Renal cortical epithelial cell (primary cell): ENCODE measurements around the gene TIAM2. TPM values are rescaled to one million over a fixed set of nuclear protein-coding genes. Genes with fewer than 3 reads are reported as not detected.
"Not testable (repeated sequence)": the region's sequence is repeated elsewhere in the genome, so short reads cannot be mapped to it uniquely, and the experiment has no call there.

Source experiments
- DNase-seq: peaks from one replicate; pipeline ENCODE4 v3.0.0-alpha.2; 2011; ENCODE audit warnings: low read depth
- total RNA-seq: library from RNA; depleted of rRNA; stranded (reverse); fragments of >200 nt; gene quantifications from 2 replicates; pipeline ENCODE4 v1.2.3, GENCODE V29; 2014

TIAM2 gene
- total RNA-seq, 1 donor from 2014 or later, result 10.8 TPM

DNA sequence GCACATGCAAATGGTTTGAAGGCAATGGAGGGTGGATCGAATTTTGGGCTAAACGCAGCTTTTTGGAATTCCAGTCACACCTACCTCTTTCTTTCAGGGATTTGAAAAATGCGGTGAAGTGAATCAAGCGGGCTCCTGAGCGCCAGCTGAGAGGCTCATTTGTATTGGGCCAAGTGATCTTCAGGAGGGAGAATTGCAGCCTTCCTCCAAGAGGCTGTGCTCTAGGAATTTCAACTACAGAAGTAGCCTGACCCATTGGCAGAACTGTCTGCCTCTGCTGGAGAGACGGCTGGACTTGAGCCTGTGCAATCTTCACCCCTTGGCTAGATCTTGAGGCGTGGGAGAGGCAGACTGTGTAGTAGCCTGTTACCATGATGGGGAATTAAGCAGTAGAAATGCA, 5.7 kb upstream of the TIAM2 start:
- DNase-seq, result no peak

- DNase-seq, result no peak
Observed at GRCh38 chr6:154991207-154991606, 3.9 kb upstream of the TIAM2 start.

DNA sequence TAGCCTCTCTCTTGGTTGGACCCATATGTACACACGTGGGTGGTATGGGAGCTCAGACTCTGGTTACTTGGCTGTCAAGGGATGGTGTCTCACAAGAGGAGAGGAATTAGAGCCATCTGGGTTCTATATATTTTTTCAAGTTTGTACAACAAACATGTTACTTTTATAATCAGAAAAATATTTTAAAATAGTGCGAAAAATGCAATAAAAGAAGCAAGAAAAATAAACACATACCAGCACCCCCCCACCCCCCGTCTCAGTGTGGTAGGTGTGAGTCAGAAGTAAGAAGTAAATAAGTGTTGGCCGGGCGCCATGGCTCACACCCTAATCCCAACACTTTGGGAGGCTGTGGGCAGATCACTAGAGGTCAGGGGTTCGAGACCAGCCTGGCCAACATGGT, 2.1 kb upstream of the TIAM2 start:
- DNase-seq, result peak; percentile 14

GRCh38 chr6:154993710-154994109, 1.4 kb upstream of the TIAM2 start:
- DNase-seq, result no peak

- DNase-seq, result no peak
Observed at GRCh38 chr6:154994836-154995253, 270 bp upstream of the TIAM2 start.

DNA sequence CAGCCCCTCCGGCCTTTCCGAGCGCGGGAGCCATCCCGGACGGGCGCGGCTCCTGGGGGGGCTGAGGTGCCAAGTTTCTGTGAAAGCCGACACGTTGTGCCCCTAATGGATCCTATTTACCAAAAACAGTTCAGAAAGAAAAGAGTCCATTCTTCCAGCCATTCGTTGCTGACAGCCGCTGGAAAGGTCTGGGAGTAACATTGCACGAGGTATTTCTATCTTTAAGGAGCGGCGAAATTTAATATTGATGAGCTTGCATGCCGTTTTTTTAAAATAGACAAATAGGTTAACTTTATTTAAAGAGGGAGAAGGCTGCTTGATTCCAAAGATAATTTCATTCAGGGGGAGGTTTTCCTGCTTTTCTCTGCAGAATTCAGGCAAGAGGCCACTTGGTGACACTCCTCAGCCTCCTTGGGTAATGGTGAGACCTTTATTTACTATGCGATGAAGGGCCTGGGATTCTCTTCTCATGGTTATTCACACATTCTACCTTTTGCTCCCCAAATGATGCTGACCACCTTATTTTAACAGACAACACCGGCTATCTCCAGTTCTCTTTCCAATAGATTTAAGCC, 988 bp downstream of the TIAM2 start:
- no peak for DNase-seq

DNA sequence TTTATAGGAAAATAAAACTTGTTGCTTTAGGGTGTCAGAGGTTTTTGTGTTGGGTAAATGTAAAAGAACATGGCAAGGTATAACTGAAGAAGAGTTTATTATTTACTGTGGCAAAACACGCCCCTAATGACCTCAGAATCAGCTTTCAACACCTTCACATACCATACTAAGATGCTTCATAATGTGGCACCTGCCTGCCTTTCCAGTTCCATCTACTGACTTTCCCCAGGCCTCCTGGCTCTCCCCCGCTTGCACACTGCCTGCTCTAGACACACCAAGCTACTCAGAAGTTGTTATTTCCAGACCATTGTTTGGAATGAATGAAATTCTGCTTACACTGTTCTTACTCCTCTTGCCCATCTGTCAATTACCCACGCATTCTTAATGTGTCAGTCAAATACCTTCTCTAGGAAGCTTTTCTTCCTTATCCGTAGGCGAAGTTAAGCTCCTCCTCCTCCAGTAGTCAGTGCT, 1.8 kb downstream of the TIAM2 start:
- peak; percentile 23 for DNase-seq

DNA sequence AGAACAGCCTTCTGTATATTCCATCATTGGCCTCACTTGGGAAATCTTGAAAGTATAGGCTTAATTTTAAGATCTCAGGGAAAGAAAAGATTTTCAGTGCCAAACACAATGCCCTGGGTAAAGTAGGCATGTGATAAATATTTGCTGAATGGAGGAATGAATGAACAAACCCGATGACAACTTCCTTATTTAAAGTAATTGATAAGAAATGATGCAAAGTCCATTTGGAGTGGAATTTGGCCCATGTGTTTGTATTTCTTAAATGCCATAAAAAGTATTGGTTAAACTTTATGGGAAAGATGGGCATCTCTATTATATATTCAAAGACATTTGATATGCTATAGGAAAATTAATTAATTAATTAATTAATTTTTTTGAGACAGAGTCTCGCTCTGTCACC, 3.7 kb downstream of the TIAM2 start:
- no peak for DNase-seq

GRCh38 chr6:155001482-155001881, 6.4 kb downstream of the TIAM2 start:
- DNase-seq, result peak; percentile 20

GRCh38 chr6:155001934-155002333, 6.8 kb downstream of the TIAM2 start:
- no peak for DNase-seq

DNA sequence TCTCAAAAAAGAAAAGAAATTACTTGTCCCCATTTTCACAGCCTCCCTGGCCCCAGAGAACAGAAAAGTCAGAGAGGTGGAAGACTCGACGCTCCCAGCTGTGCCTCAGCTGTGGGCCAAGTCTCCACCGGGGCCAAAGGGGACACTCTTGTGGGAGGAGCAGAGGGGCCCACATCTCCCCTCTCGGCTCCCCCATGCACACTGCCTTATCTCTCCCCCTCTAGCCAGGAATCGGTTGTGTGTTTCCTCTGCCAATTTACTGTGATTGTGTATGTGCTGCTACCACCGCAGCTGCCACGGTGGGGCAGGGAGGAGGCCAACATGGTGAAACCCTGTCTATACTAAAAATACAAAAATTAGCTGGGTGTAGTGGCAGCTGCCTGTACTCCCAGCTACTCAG, 8.4 kb downstream of the TIAM2 start:
- DNase-seq, result no peak

- DNase-seq, result no peak
Observed at GRCh38 chr6:155004017-155004416, 8.9 kb downstream of the TIAM2 start.

DNA sequence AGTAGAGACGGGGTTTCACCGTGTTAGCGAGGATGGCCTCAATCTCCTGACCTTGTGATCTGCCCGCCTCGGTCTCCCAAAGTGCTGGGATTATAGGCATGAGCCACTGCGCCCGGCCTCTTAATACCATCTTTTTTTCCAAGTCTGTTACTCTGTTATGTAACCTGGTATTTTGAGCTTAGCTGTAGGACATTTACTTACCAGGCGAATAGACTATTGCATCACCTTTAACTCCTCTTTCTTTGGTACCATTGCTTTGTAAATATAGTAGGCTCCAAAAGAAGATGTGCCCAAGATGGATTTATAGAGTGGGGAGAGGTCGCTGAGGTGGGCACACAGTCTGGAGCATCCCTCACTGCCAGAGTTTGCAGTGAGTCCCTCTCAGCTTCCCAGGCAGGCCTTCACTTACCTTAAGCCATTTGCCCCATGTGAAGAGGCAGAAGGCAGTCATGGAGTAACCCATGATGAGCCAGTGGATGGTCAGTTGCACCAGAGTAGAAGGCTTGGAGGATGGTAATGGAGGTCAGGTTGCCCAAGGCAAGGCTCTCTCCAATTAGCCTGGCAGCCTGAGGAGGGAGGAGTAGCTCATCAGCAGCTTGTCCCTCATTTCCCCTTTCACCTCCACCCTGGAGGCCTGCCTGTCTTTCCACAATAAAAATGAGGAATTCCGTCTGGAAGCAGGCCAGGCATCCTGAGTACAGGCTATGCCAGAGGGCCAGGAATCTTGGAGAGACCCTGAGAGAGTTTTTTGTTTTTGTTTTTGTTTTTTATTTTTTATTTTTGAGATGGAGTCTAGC, 9.7 kb downstream of the TIAM2 start:
- no peak for DNase-seq

- no peak for DNase-seq
Observed at GRCh38 chr6:155008625-155009024, 13.5 kb downstream of the TIAM2 start.

DNA sequence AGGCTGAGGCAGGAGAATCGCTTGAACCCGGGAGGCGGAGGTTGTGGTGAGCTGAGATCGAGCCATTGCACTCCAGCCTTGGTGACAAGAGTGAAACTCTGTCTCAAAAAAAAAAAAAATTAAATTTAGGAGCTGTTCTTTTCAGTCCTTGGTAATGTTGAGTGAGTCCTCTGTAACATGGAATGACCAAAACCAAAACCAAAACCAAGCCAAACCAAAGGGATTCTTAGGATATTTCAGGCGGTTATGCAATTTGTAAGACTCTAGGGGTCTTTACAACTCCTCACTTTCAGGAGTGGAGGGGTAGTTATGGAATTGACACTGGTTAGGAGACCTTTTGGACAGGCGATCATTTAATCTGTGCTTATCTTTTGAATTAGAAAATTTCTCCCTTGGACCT, 15.8 kb downstream of the TIAM2 start:
- no peak for DNase-seq

GRCh38 chr6:155011809-155012291, 16.7 kb downstream of the TIAM2 start:
- no peak for DNase-seq

DNA sequence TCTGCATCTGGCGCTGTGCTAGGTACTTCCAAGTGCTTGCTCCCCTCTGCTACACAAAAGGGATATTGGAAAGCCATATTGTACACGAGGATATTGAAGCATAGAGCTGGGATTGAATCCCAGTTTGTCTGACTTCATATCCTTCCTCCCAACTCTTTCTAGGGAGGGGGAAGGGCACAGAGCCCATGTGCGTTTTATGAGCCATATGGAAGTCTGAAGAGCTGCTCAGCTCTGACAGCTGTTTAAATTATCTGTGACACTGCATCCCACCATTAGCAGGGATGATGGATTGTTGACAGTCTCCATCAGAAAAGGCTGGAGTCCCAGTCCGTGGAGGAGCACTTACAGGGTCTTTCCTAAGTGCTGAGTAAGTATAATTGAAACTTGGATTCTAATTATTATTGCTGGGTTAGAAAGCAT, 18.4 kb downstream of the TIAM2 start:
- DNase-seq, result no peak

DNA sequence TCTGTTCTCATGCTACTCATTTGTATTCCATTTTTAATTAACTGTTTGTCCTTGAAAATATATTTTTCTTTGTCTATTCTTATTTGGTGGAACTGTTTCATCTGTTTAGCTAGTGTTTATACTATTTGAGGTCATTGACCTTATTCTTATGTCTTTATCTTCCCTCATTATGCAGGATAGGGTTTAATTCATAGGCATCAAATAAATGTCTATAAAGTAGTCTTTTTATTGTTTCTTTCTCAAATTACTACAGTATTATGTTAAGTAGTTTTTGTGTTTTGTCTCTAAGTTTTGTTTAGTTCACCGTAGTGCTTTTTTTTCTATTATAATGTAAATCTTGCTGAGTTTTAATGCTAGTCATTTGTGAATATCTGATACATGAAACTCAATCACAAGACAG, 19.0 kb downstream of the TIAM2 start:
- DNase-seq, result no peak

GRCh38 chr6:155014670-155015300, 19.7 kb downstream of the TIAM2 start:
- DNase-seq, result no peak

- not testable (repeated sequence) for DNase-seq
Observed at GRCh38 chr6:155018415-155018814, 23.3 kb downstream of the TIAM2 start.

DNA sequence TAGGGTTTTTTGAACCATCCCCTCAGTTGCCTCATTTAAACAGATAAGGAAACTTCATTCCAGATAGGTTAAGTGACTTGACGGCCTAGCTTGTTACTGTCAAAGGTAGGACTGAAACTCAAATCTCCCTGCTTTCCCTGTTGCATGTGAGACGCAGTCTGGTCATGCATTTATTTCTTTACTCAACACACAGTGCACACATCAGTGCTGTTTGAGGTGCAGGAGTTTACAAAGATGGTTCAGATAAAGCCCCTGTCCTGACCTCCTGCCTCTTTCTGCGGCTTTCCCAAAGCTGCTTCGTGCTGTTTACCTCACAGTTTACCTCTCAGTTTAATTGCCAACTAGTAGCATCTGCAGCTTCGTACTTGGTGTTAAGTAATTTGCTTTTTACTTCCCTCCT, 26.6 kb downstream of the TIAM2 start:
- no peak for DNase-seq

DNA sequence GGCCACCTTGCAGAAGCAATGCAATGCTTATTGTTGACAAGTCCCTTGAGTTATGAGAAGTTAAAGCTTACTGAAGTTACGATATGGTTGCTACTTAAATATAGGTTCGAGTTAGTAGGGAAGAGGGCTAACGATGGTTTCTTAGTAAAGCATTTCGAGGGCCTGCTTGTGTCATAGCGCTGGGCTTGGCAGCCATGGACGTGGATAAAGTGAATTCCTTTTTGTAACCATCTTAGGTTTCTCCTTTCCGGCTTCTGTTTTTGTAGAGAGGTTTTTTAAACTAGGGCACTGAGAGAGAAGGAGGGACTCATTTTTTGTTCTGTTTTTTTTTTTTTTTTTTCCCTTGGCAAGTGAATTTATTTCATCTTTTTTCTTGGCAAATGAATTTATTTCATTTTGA, 27.6 kb downstream of the TIAM2 start:
- DNase-seq, result no peak

DNA sequence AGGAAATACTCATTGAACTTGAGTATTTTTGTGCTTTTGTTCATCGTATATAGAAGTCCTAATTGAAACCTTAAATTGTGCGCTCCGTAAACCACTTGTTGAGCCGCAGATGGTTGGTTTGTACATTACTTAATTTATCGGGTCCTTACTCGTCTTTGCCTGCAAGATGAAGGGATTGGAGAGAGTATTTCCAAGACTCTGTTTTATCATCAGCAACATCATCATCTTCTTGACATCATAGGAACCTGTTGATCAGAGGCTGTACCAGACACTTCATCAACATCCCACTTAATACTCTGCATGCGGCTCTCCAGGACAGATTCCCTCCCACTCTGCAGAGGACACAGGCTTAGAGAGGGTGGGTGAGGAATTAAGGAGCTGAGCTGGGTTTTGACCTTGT, 28.6 kb downstream of the TIAM2 start:
- DNase-seq, result no peak
